Pancreas (tissue), 10 donors: ENCODE data around the gene MORC2. TPM values are rescaled to one million over a fixed set of nuclear protein-coding genes. Genes with fewer than 3 reads are reported as not detected.

Source experiments
- ATAC-seq, 4 donors: fragments of 200-7000 bp; cut with Tn5 transposase; one replicate each; pipeline versions ENCODE4 v1.8.0 to v1.9.1; 2020; ENCODE audit warnings: mild to moderate bottlenecking in 4 of 4, moderate library complexity in 4 of 4
- DNase-seq, 6 donors: peaks; one replicate each; pipeline ENCODE4 v3.0.0-alpha.2; 2020
- FAIRE-seq: peaks from 2 replicates; lab custom pipeline; 2012; peaks lifted over from hg19 to GRCh38; lab: Jason Lieb, UNC
- H3K27ac ChIP-seq, 4 donors: fragments of 200-600 bp; sonication (generic); 1 replicate in 3 of 4; 2 replicates in 1 of 4; pipeline versions ENCODE4 v1.5.0 to v1.8.0; 2020
- H3K27me3 ChIP-seq, 4 donors: fragments of 200-600 bp; one replicate each; pipeline ENCODE4 v1.8.0; 2021
- H3K36me3 ChIP-seq, 3 donors: fragments of 200-600 bp; sonication (generic) in 1 of 3; one replicate each; pipeline versions ENCODE4 v1.5.0 to v1.8.0; 2020 to 2021
- H3K4me1 ChIP-seq, 3 donors: fragments of 200-600 bp; one replicate each; pipeline ENCODE4 v1.8.0; 2021
- H3K4me3 ChIP-seq, 4 donors: fragments of 200-600 bp; sonication (generic) in 2 of 4; one replicate each; pipeline versions ENCODE4 v1.5.0 to v1.8.0; 2020 to 2021
- H3K9me3 ChIP-seq, 4 donors: fragments of 200-600 bp; one replicate each; pipeline ENCODE4 v1.8.0; 2021
- CTCF ChIP-seq, 4 donors: fragments of 200-600 bp; sonication (generic) in 3 of 4; IDR thresholded peaks; one replicate each; pipeline versions ENCODE4 v1.5.0 to v1.8.0; 2021; ENCODE audit warnings: antibody characterized with exemption in 4 of 4
- WGBS, 2 donors: extraction: QIAGEN DNeasy Blood & Tissue Kit; methylation state at CpG; one replicate each; pipeline ENCODE4 v1.1.7; 2013; 5-methylcytosine and 5-hydroxymethylcytosine counted together
- intact Hi-C, 3 donors: fragments of 100-400 bp; cut with DNase I; formaldehyde crosslinking; loops; one replicate each; pipeline versions ENCODE4 v1.11.1 to v1.14.2; 2022
- polyA plus RNA-seq, 2 donors: library from polyadenylated mRNA; stranded (reverse); fragments of 200-250 nt; gene quantifications; one replicate each; pipeline ENCODE4 v1.2.3, GENCODE V29; 2013
- total RNA-seq, 6 donors: library from RNA; stranded (reverse); fragmentation: NEBNext Ultra II Directional in 4 of 6; extraction: Animal tissue kit (Norgen Biotek cat#: 25700) in 4 of 6; gene quantifications; one replicate each; pipeline versions ENCODE4 v1.2.1 to v1.2.4, GENCODE V29; 2021 to 2023
- donor health status: healthy with polysubstance abuse.
- donor health status: DM: no; HTN: no; CAD: no; lungs with moderate emphysema.
- donor health status: DM: no; HTN: no; CAD: no.
- donor health status: control.
- donor health status: control.
- donor health status: Bipolar disorder and iron deficiency.
- donor health status: DM: yes; HTN: yes; CAD: no.
- donor health status: DM: no; HTN: no; CAD: no.
- donor health status: DM: no; HTN: no; CAD: no.
- donor health status: DM: yes; HTN: yes; CAD: no.

MORC2 gene
- total and polyA plus RNA-seq, 8 donors: 7.8 to 36.1 (median 10.8) TPM

DNA sequence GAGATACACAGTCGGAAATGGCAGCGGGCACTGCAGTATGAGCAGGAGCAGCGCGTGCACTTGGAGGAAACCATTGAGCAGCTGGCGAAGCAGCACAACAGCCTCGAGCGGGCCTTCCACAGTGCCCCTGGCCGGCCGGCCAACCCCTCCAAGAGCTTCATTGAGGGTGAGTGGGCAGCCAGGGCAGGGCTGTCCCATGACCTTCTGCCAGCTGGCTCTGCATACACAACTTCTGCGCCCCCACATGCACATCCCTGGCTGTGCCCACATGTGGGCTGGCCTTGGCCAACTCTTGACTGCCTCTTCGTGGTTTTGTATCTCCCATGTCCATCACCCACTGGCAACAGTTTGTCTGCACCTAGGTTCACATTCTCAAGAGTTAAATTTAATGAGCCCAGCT, 81.1 kb downstream of the MORC2 start:
- H3K4me1 ChIP-seq: no peaks in the 10 kb centered on the region
- DNase-seq: peak in 1 of 6 donors; percentile 39
- intact Hi-C loops: loop anchor here in 1 of 3 donors (10.0 kb wide), 1 partner anchor 123 kb away; no protein-coding TSS in a partner anchor
- no peak overlapping the region for H3K27ac ChIP-seq
- H3K9me3 ChIP-seq: no peaks in the 10 kb centered on the region
- no peak for ATAC-seq
- no peak overlapping the region for H3K4me3 ChIP-seq
- no peak for FAIRE-seq
- H3K27me3 ChIP-seq: no peaks in the 10 kb centered on the region
- no peak for TF ChIP-seq CTCF (IDR thresholded peaks at IDR 0.05)
- WGBS, 2 donors: 92 to 93% methylated on average over 11 of the region's 11 CpGs
- H3K36me3 ChIP-seq: no peaks in the 10 kb centered on the region

GRCh38 chr22:30885591-30885990, 83.0 kb downstream of the MORC2 start:
- no peak for TF ChIP-seq CTCF (IDR thresholded peaks at IDR 0.05)
- DNase-seq (peak in 2 of 6 donors; percentile 8 to 41), ATAC-seq (no peak), FAIRE-seq (no peak)
- 87 to 92% methylated on average over 9 of the region's 9 CpGs for WGBS, 2 donors
- Histone ChIP-seq H3K4me1 (no peaks in the 10 kb centered on the region), H3K4me3 (no peak overlapping the region), H3K27ac (no peak overlapping the region), H3K9me3 (no peaks in the 10 kb centered on the region), H3K27me3 (no peaks in the 10 kb centered on the region), H3K36me3 (no peaks in the 10 kb centered on the region)
- intact Hi-C loops: loop anchor here in 1 of 3 donors (10.0 kb wide), 1 partner anchor 121 kb away; no protein-coding TSS in a partner anchor

GRCh38 chr22:30885001-30885366, 83.6 kb downstream of the MORC2 start:
- Histone ChIP-seq H3K27me3 (no peaks in the 10 kb centered on the region), H3K4me1 (no peaks in the 10 kb centered on the region), H3K27ac (no peak overlapping the region), H3K9me3 (no peaks in the 10 kb centered on the region), H3K36me3 (no peaks in the 10 kb centered on the region), H3K4me3 (no peak overlapping the region)
- no peak for TF ChIP-seq CTCF (IDR thresholded peaks at IDR 0.05)
- ATAC-seq (no peak), DNase-seq (no peak), FAIRE-seq (no peak)
- intact Hi-C loops: loop anchor here in 1 of 3 donors (10.0 kb wide), 1 partner anchor 120 kb away; no protein-coding TSS in a partner anchor
- WGBS, 2 donors: 87 to 89% methylated on average over 5 of the region's 5 CpGs

DNA sequence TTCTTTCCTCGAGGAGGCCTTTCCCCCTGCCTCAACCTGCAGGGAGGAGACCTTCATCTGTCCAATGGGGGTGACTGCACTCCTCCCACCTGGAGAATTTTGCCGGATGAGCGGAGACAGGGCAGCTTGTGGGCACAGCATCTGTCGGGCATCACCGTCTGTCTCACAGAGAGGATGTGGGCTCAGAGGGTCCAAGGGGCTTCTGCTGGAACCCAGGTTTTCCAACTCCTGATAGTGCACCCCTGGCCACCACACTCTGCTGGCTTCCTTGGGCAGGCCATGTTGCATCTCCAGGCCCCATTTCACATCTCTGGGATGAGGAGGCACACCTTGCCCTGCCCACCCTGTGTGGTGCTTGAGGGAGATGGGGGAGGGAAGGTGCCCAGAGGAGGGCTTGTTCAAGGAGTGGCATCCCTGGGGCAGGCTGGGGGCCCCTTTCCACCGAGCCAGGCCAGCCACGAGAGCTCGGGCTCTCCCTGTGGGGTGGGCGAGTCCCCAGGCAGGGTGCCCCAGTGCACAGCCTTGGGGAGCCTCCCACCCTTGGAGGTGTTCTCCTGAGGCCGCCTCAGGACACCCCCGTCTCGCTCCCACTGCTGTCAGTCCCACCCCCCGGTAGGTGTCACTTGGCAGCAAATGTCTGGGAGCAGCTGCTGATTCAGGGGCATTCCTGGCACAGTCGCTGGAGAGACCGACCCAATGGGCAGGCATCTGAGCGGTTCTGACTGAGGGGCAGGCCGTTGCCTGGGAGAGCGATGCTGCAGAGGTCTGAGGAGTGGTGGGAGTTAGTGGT, 84.2 kb downstream of the MORC2 start:
- Histone ChIP-seq H3K27ac (no peak overlapping the region), H3K36me3 (no peaks in the 10 kb centered on the region), H3K4me3 (no peak overlapping the region), H3K4me1 (no peaks in the 10 kb centered on the region), H3K27me3 (no peaks in the 10 kb centered on the region), H3K9me3 (no peaks in the 10 kb centered on the region)
- DNase-seq (peak in 2 of 6 donors; percentile 14 to 33), FAIRE-seq (no peak), ATAC-seq (no peak)
- WGBS, 2 donors: 87% methylated on average over 18 of the region's 18 CpGs
- intact Hi-C loops: loop anchor here in 1 of 3 donors (10.0 kb wide), 1 partner anchor 120 kb away; no protein-coding TSS in a partner anchor
- TF ChIP-seq CTCF (IDR thresholded peaks at IDR 0.05): no peak
